ENCODE data around the gene ABCA1.
"Not testable (repeated sequence)": the region's sequence is repeated elsewhere in the genome, so short reads cannot be mapped to it uniquely, and the experiment has no call there.

Gene ABCA1

DNA sequence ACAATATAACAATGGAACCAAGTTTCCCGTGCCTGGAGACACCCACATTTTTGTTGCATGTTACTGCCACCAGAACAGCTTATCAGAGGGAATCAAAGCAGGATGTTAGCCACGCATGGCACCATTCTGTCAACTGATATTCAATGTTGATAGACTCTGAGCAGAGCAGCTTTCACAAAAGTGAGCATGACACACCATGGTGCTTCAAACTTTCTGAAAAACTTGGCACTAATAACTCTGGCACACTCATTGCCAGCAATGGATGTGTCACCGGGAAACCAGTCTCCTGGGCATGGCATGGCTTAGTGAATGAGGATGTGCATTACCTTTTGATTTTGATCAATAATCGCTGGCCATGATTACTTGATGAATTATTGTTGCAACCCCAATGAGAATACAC lies 144.4 kb downstream of the ABCA1 start:
- no peak for DNase-seq

DNA sequence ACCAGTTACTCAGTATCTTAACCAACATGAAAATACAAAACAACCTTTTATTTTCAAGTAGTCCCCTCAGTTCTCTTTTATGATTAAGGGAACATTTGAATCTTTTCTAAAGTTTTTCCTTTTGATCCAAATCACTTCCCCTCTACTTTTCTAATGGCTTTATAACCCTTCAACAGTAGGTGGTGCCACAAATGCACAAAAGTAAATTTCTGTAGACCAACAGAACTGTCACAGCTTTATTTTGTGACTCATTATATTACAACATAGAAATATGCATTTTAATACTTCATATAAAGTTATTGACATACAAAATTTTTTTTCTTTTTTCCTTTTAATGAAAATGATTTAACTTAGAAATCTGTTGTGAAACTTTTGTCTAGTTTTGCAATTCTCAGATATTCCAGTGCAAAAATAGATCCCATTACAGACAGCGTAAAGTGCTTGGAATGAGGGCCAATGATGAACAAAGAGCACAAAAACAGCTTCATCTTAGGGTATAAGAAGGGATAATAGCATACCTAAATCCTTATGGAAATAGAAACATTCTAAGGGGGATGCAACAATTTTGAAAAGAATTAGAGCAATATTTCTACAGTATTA lies 147.1 kb downstream of the ABCA1 start:
- no peak for DNase-seq

DNA sequence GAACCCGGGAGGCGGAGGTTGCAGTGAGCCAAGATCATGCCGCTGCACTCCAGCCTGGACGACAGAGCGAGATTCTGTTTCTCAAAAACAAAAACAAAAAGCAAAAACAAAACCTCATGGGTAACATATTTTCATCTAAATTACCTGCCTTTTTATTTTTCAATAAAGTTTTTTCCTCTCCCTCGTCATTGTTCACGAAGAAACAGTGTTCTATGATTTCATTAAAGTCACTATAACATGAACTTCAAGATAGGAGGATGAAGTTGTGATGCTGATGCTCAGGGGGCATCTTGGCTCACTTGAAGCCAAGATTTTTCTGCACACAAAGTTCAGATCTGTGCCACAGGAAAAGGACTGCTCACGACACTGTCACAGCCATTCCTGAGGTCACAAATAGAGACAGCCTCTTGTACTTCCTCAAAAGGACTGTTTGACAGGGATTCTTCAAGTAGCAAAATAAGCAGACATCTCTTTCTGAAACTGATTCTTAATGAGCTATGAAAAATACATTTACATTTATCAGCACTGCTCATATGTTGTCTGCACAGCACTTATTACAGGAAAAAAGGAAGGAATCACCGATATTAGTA lies 147.9 kb downstream of the ABCA1 start:
- DNase-seq, result no peak

DNA sequence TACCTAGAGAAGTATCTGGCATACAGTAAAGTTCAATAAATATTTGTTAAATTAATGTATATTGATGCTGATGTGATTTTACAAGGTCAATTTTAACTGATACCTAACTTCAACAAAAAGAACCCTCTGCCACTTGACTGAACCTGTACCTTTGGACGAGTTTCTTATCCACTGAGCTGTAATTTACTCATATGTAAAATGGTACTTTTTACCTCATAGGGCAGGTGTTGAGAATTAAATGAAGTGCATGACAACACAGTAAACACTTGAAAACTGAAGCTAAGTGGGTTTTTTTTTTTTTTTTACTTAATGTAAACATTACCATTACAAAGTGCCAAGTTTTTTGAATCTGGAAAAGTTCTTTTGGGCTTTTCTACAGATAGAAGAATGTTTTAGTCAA lies 148.6 kb downstream of the ABCA1 start:
- no peak for DNase-seq

DNA sequence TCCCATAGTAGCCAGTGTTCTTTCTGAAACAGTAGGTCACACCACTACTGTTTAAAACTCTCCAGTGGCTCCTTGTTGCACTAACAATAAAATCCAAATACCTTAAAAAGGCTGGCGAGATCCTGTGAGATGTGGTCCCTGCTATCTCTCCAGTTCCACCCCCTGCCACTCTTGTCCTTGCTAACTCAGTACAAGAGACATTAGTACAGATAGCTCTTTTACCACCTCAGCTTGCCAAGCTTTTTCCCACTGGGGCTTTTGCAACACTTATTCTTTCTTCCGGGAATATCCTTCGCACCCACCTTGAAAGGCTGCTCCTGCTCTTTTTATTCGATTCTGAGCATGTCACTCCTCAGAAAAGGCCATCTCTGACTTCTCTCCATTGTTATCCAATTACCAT lies 149.2 kb downstream of the ABCA1 start:
- no peak for DNase-seq

DNA sequence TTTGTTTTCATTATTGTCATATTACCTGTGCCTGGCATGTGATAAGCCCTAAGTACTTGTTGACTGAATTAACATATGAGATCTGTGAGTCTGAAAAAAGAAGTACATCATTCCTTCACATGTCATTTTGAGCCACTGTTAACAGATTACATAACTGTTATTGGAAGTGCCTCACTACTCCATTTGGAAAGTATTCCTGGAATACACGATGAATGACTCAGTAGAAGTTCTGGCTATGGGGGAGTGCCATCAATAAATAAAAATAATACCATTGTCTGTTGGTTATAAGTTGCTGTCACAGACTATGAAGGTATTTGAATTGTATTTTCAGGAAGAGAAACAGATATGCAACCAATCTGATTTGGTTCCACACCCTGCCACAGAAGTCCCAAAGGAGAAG lies 151.2 kb downstream of the ABCA1 start:
- DNase-seq, result no peak

DNA sequence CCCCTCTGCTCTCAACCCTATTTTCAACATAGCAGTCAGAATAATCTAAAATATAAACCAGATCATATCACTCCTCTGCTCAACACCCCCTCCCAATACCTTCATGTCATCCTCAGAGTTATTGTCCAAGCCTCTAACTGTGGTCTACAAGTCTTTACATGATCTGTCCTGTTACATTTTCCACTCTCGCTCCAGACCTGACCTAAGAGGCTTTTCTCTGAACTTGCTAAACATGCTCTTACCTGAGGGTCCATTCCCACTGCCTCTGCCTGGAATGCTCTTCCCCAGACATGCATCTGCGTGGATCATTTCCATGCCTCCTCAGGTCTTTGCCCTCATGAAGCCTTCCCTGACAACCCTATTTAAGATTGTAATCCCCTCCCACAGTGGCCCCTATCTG lies 152.0 kb downstream of the ABCA1 start:
- DNase-seq, result no peak

DNA sequence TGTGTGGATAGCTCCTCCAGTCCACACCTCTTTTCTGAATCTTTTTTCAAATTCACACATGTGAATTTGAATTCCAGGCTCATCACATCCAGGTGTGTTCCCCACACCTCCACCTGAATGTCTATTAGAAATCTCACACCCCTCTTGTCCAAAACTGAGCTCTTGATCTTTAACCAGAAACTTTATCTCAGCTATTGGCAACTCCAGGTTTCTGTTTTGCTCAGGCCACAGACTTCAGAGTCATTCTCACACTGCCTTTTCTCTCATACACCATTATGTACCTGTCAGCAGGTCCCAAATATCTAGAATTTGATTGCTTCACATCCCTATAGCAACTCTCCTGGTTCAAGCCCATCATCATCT lies 152.4 kb downstream of the ABCA1 start:
- DNase-seq, result no peak

DNA sequence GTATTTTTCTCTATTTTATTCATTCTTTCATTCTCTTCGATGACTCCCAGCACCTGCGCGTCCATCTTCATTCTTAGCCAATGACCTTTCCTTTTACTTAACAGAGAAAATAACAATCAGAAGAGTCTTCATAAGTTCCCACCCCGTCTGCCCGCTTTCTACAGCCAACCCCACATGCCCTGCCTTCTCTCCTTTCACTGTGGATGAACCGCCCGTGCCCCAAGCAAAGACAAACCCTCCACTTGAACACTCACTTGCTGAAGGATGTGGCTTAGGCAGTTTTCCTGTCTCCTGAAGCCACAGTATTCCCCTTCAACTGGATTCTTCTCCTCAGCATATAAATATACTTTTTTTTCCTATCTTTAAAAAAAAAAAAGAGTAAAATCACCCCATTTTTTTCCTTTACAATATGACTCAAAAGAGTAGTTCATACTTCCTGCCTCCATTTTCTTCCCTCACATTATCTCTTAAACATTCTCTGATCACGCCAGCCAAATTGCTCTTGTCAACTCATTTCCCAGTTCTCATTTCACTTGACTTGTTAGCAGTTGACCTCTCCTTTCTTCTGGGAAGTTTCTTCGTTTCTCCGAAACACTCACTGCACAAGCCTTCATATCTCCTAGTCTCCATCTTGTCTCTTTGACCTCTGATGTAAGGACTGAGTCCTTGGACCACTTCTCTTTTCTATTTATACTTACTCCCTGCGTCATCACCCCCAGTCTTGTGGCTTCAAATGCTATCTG lies 153.0 kb downstream of the ABCA1 start:
- DNase-seq, result no peak

DNA sequence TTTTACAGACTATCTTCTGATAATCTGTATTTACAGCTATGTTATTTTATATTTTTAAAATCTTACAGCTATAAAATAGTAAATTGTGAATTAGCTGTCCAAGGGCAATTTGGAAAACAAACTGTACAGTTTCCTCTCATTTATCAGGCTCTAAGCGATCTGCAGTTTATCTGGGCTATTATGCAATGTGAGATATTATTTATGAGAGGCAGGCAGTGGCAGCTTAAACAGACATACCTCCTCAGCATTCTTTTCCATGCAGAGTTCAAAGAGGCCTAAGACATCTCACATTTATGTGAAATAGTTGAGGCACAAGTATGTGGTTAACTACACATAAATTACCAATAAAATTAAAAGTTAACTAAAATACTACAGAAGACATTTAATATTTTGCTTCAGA lies 153.8 kb downstream of the ABCA1 start:
- DNase-seq, result no peak

DNA sequence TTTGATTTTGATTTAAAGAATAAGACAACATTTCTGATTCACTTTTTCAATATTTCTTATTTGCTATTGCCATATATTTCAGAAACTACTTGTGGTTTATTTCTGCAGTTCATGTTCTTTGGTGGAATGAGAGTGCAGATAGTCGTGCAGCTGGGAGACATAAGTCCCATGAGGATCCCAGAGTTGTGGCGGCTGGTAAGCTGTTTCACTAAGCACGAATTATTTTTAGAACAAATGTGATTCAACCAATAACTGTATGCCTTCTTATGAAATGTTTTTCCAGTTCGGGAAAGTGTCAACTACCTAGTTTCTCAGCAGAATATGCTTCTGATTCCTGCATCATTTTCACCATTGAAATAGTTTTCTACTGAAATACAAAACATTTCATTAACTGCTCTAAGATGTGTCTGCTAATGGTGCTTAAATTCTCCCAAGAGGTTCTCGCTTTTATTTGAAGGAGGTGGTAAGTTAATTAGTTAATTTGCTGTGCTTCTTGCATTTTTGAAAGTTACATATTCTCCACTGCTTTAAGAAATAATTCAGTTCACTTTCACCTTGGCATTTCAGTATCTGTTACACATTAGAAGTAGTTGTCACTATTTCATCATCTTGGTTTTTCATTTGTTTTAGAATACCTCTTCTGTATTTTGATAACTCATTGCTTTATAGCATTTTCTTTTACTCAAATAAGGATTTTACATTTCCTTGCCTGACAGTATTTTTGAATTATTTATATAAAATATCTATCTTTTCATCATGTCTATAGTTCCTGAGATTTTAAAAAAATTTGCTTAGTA lies 155.0 kb downstream of the ABCA1 start:
- no peak for DNase-seq

DNA sequence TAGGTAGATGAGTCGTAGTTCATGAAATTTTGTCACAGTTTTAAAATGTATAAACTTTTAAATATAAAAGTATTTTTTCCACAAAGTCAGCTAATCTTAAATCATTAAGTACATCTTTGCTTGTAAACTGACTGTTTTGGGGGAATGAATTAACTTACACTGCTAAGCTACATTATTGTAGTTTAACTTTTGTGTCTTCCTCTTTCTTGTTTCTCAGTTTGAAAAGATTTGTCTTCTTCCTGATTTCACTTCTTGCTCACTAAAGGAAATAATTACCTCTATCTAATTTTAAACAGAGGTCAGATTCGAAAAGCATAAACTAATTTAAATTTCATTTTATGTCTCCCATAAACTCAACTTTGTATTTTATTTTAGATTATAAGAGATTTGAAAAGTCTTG lies 158.3 kb downstream of the ABCA1 start:
- DNase-seq, result no peak

DNA sequence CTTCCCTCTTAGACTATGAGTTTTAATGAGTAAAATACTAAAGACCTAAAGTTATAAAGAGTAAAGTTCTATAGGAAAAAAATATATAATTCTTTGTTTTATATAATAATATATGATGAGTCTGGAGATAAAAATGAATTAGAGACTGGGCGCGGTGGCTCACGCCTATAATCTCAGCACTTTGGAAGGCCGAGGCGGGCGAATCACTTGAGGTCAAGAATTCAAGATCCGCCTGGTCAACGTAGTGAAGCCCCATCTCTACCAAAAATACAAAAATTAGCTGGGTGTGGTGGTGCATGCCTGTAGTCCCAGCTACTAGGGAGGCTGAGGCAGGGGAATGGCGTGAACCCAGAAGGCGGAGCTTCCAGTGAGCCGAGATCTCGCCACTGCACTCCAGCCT lies 158.9 kb downstream of the ABCA1 start:
- not testable (repeated sequence) for DNase-seq

DNA sequence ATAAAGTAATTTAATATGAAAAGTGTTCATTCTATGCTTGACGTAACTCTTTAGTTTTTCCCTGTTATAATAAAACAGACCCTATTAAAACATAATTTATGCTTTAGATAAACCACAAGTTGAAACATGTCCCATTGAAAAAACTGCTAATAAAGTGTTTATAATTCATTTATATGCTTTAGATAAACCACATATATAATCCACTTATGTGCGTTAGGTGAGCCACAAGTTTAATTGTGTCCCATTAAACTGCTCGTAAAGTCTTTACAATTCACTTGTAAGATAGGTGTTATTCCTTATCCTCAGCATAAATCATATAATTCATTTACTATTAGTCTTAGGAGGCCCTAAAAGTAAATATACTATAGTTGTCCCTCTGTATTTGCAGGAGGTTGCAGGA lies 160.4 kb downstream of the ABCA1 start:
- DNase-seq, result no peak

DNA sequence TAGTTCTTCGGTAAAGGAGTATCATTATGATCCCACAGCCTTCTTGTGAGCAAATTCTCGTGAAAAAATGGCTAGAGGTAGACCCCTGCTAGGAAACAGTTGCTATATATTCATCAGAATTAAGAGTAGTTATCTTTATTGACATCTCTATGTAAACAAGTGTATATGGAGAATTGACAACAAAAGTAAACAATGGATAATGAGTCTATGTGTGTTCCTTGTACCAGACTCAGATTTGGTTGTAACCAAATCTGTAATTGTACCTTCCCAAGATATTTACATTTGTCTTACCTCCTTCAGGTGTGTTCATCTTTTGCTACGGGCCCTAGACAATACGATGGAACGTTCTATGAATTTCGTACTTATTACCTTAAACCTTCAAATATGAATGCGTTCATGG lies 161.9 kb downstream of the ABCA1 start:
- DNase-seq, result no peak

DNA sequence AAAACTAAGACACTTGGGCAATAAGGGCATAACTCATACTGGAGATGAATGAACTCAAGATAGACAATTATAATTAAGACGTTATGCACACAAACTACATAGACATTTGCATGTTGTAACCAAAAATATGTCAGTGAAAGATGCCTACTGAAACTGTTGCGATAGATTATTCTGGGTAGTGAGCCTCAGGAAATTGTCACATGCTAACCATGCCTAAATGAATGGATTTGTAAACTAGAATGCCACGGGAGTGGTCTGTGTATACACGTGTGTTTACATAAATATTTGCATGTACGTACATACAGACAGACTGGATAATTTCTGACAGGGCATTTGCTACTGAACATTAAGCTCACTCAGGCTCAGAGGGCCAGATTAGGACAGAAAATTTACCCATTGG lies 162.8 kb downstream of the ABCA1 start:
- no peak for DNase-seq

DNA sequence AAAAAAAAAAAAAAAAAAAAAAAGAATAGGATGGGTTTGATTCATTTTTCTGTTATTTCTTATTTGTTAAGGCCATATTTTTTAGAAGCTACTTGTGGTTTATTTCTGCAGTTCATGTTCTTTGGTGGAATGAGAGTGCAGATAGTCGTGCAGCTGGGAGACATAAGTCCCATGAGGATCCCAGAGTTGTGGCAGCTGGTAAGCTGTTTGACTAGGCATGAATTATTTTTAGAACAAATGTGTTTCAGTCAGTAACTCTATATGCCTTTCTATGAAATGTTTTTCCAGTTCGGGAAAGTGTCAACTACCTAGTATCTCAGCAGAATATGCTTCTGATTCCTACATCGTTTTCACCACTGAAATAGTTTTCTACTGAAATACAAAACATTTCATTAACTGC lies 169.0 kb downstream of the ABCA1 start:
- DNase-seq, result no peak

DNA sequence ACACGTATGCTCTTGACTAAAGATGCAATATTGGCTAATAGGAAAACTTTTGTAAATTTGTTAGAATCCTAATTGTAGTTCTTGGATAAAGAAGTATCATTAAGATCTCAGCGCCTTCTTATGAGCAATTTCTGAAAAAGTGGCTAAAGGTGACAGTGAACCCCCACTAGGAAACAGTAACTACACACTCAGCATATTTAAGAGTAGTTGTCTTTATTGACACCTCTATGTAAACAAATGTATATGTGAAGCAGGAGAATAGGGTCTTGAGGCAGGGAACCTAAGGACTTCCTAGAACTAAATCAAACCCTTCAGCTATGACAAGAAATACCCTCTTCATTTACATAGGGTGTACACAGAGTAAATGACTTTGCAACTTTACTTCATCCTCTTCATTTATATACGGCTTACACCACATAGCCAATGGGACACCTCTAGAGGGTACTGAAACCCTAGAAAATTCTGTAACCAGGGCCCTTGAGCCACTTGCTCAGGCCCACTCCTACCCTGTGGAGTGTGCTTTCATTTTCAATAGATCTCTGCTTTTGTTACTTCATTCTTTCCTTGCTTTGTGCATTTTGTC lies 177.7 kb downstream of the ABCA1 start:
- no peak for DNase-seq

DNA sequence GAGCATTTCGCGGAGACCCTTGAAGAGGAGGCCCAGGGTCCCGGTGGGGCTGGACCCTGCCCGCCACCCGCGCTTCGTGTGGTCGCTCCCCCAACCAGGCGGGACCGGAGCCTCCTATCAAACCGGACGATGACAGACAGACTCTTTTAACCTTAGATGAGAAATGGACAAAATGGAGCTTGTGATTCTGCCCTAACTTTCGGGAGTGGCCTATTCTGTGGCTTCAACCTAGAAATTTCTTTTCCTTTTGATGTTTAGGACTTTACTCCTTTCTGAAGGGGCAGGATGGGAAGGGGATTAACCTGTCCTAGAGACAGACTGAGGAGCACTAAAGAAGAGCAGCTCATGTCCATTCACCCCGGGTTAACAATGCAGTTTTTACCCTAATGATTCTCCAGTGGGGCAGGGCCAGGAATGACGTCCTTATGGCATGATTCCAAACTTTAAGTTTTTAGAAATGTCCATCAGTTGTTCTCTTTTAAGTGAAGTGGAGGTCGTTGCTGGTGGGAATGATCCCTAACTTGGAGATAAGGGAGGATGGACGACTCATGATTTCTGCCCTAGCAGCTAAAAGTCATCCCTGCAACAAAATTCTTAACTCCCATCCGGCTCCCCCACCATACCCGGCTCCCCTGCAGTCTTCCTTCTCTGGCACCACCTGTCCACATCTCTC lies 179.5 kb downstream of the ABCA1 start:
- DNase-seq, result no peak

DNA sequence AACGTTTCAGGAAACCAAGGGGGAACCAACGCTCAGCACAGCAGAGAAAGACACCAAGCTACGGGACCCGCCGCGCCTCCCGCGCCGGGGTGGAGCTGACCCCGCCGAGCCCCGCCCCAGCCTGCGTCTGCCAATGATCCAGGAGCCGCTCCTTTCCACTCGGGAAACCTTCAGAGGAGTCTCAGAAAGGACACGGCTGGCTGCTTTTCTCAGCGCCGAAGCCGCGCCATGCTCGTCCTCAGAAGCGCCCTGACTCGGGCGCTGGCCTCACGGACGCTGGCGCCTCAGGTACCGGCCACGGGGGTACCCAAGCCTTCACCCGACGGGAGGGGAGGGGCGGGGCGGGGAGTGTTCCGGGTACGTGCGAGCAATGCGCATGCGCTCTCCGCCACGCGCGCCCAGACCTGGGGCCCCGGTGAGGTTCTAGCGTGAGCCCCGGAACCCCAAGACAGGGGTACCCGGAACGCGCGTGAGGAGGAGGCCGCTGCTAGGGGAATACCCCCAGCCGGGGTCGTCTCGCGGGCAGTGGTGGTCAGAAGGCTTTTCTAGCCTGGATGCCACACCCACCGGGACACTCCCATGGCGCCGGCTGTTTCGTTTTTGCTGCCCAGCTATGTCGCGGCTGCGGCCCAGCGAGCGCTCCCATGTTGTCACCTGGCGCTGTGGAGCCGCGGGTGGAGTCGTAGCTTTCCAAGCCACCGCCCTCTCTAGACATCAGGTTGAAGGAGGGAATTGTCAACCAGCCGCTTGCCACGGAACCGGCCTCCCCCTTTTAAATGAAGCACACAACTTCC lies 180.2 kb downstream of the ABCA1 start, which contains the start of gene NIPSNAP3A:
NIPSNAP3A (plus strand) TSS at position 119 of the 794 bp plus-strand sequence; CDS start at position 229, 110 bp downstream.
- DNase-seq, result peak; percentile 45

DNA sequence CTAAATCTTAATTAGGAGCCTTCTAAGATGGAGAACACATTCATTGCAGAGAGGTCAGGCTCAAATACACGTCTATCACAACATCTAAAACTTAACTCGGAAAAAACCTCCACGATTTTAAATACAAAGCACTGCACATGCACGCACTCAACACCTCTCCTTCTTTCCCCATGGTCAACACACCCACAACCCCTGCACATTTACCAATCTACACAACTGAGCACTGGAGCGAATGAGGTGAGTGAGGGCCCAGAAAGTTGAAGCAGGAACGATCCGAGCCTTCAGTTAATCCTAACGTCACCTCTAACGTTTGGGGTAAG lies 180.8 kb downstream of the ABCA1 start:
- DNase-seq, result no peak

DNA sequence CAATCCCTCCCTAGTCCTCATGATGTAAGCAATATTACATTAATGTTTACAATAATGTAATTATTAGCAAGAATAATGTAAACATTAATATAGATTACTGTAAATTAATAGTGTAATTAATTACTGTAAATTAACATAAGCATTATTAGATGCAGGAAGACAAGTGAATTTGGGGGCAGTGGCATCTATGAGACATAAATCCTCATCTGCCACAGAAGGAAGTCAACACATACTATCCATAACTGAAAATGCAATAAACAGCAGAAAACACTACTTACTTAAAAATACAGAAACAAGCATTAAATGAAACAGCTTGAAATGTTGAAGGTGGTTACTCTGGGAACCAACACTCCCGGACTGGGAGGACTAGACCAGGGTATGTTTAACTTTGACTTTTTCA lies 181.2 kb downstream of the ABCA1 start:
- no peak for DNase-seq

All from DMS79 (cell line).